Aorta (tissue), 5 donors: Measurements from ENCODE around the gene PPIP5K1. TPM values are rescaled to one million over a fixed set of nuclear protein-coding genes. Genes with fewer than 3 reads are reported as not detected.

ENCODE experiments used
- ATAC-seq: fragments of 200-7000 bp; cut with Tn5 transposase; one replicate; pipeline ENCODE4 v1.9.1; 2022; ENCODE audit warnings: moderate library complexity; ENCODE audit not compliant: low FRiP score
- DNase-seq, 2 donors: peaks; one replicate each; pipeline ENCODE4 v3.0.0-alpha.2; 2020
- H3K27ac ChIP-seq, 2 donors: one replicate each; pipeline ENCODE4 v1.5.1; 2013; ENCODE audit warnings: low read length in 2 of 2, mild to moderate bottlenecking in 2 of 2, moderate library complexity in 2 of 2, control low read depth in 1 of 2, inconsistent platforms in 1 of 2, low read depth in 1 of 2
- H3K27me3 ChIP-seq, 2 donors: one replicate each; pipeline ENCODE4 v1.6.1; 2013; ENCODE audit warnings: control low read depth in 1 of 2, low read length in 1 of 2, mild to moderate bottlenecking in 1 of 2, moderate library complexity in 1 of 2; ENCODE audit not compliant: insufficient read depth in 2 of 2, control insufficient read depth in 1 of 2
- H3K36me3 ChIP-seq, 2 donors: one replicate each; pipeline ENCODE4 v1.6.1; 2013; ENCODE audit warnings: control low read depth in 1 of 2, low read length in 1 of 2, mild to moderate bottlenecking in 1 of 2; ENCODE audit not compliant: insufficient read depth in 2 of 2, control insufficient read depth in 1 of 2
- H3K4me1 ChIP-seq, 2 donors: one replicate each; pipeline ENCODE4 v1.6.1; 2013; ENCODE audit warnings: low read length in 2 of 2, control low read depth in 1 of 2, mild to moderate bottlenecking in 1 of 2, moderate library complexity in 1 of 2; ENCODE audit not compliant: insufficient read depth in 2 of 2, control insufficient read depth in 1 of 2
- H3K4me3 ChIP-seq, 2 donors: one replicate each; pipeline ENCODE4 v1.5.1; 2013; ENCODE audit warnings: low read length in 2 of 2, control low read depth in 1 of 2, mild to moderate bottlenecking in 1 of 2
- H3K9me3 ChIP-seq: one replicate; pipeline ENCODE4 v1.6.1; 2013; ENCODE audit warnings: mild to moderate bottlenecking, low read length; ENCODE audit not compliant: control insufficient read depth
- WGBS, 2 donors: extraction: QIAGEN DNeasy Blood & Tissue Kit; methylation state at CpG; one replicate each; pipeline ENCODE4 v1.1.7; 2013; 5-methylcytosine and 5-hydroxymethylcytosine counted together
- intact Hi-C, 2 donors: fragments of 100-400 bp; cut with DNase I; formaldehyde crosslinking; loops; one replicate each; pipeline versions ENCODE4 v1.14.2 to v1.15.0; 2022
- polyA plus RNA-seq, 2 donors: library from polyadenylated mRNA; stranded (reverse); fragments of 200-250 nt; gene quantifications; one replicate each; pipeline ENCODE4 v1.2.3, GENCODE V29; 2013
- total RNA-seq, 2 donors: library from RNA; stranded (reverse); fragmentation: NEBNext Ultra II Directional; extraction: Animal tissue kit (Norgen Biotek cat#: 25700); gene quantifications; one replicate each; pipeline ENCODE4 v1.2.1, GENCODE V29; 2021
- donor health status: healthy with polysubstance abuse.
- donor health status: Bipolar disorder and iron deficiency.
- donor health status: DM: no; HTN: no; CAD: no.
- donor health status: DM: no; HTN: no; CAD: no.
- donor health status: DM: yes; HTN: yes; CAD: no.

PPIP5K1 gene
- total and polyA plus RNA-seq, 4 donors = 8.3 to 53.7 (median 27.1) TPM

DNA sequence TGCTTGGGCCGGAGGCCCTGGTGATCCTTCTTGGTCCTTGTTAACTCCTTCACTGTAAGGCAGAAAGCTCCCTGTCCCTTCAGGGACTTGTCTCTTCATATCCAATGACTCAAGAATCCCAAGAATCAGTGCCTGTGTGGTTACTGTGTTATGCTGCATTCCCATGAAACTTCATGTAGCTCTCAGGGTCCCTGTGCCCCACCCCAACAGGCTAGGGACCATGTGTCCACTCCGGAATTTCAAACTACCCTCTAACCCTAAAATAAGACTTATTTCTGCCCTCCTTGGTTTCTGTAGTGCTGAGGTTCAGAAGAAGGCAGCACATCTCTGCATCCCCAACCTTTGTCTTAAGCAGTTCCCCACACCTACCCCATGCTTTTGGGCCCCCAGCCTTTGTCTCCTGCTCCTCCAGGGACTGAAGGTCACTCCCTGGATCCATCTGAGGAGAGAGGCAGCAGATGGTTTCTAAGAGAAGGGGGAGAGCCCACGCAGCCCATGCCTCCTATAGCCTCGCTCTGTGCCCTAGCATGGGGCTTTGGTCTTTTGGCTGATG is 73.1 kb downstream of the PPIP5K1 start:
- H3K9me3 ChIP-seq = peaks cover 5% of the 10 kb centered on the region
- WGBS, 2 donors = 5 to 7% methylated on average over 4 of the region's 4 CpGs
- peak; percentile 44 for ATAC-seq
- H3K4me1 ChIP-seq = no peaks in the 10 kb centered on the region
- peaks cover 8% of the 10 kb centered on the region in 2 donors for H3K36me3 ChIP-seq
- peak overlapping the region in 1 of 2 donors; percentile 65 for H3K27ac ChIP-seq
- DNase-seq = no peak
- intact Hi-C loops = loop anchor here (2.0 to 10.0 kb wide), 2 partner anchors 22 to 72 kb away; no protein-coding TSS in a partner anchor
- H3K27me3 ChIP-seq = no peaks in the 10 kb centered on the region
- peak overlapping the region; percentile 6 to 80 for H3K4me3 ChIP-seq

DNA sequence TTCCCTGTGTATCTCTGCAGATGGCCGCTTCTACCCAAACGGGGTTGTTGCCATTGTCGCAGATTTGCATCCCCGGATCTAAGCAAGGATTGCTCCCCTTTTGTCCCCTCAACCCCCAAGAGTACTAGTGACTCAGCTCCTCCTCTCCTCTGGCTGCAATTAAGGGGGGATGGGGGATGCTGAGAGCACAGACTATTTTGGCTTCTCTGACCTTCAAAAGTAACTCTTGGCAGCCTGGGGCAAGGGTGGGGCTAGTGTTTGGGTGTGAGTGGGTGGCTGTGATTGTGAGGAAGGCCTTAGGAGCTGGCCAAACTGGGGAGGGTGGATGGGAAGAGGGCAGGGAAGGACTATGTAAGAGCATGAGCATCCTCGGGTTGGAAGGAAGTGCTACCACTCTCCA is 73.8 kb downstream of the PPIP5K1 start:
- Histone ChIP-seq H3K4me1 (no peaks in the 10 kb centered on the region), H3K36me3 (peaks cover 1 to 4% of the 10 kb centered on the region in 2 donors), H3K4me3 (no peak overlapping the region), H3K9me3 (peaks cover 1% of the 10 kb centered on the region), H3K27me3 (no peaks in the 10 kb centered on the region), H3K27ac (no peak overlapping the region)
- DNase-seq (peak; percentile 75 to 87), ATAC-seq (peak; percentile 51)
- intact Hi-C loops = loop anchor here (2.0 to 10.0 kb wide), 2 partner anchors 21 to 71 kb away; no protein-coding TSS in a partner anchor
- WGBS, 2 donors = 22 to 30% methylated on average over 5 of the region's 5 CpGs

DNA sequence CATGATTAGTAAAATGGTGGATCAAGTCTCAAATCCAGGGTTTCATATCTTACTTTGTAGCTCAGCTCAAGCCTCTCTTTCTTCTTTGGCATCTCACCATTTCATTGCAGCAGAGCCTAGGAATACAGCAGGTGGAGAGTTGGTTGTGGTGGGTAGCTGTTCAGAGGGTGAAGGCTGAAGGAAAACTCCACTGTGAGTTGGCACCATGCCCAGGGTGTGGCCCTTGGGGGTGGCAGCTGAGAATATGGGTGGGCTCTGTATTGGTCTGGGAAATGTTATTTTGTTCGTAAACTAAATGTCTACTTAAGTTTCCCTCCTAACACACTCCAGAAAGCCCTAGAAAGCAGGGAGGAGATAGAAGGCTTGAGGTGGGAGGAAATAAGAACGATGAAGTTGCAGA is 74.3 kb downstream of the PPIP5K1 start:
- H3K4me1 ChIP-seq = no peaks in the 10 kb centered on the region
- H3K27ac ChIP-seq = no peak overlapping the region
- WGBS, 2 donors = 36 to 37% methylated on average over 2 of the region's 2 CpGs
- DNase-seq (no peak), ATAC-seq (no peak)
- intact Hi-C loops = loop anchor here (2.0 to 10.0 kb wide), 2 partner anchors 21 to 71 kb away; no protein-coding TSS in a partner anchor
- H3K36me3 ChIP-seq = peaks cover 0 to 3% of the 10 kb centered on the region in 2 donors
- no peaks in the 10 kb centered on the region for H3K9me3 ChIP-seq
- H3K27me3 ChIP-seq = no peaks in the 10 kb centered on the region
- no peak overlapping the region for H3K4me3 ChIP-seq

DNA sequence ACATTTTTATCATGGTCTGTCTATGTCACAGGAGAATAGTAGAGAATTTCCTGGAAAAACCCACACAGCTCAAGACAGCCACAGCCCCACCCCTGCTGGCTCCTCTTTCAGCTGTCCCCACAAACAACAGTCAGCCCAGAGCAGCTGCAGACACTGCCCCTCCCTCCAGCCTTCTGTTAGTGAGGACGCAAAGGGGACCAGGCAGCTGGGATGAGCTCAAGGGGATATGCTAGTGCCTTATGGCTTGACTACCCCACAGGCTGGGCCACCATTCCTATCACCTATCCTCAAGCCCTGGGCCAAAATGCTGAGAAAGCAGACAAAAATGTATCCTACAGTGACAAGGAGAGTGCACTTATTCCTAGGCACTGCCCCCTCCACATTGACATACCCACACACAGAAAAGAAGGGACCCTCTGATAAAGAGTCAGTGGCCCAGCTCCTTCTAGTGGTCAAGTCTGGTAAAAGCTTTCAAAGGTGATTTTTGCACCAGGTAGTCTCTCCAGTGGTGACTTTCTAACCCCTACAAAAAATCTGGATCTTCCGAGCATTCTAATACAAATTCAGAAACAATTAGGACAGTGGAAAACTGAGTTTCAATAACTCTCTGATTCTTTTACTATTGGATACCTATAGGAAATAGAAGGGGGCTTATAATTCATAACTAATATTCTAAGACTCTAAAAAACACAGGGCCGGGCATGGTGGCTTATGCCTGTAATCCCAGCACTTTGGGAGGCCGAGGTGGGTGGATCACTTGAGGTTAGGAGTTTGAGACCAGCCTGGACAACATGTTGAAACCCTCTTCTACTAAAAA is 75.6 kb downstream of the PPIP5K1 start:
- no peak overlapping the region for H3K4me3 ChIP-seq
- peaks cover 0 to 3% of the 10 kb centered on the region in 2 donors for H3K4me1 ChIP-seq
- intact Hi-C loops = loop anchor here in 1 of 2 donors (10.0 kb wide), 1 partner anchor 70 kb away; no protein-coding TSS in a partner anchor
- ATAC-seq = no peak
- 72 to 73% methylated on average over 4 of the region's 4 CpGs for WGBS, 2 donors
- H3K36me3 ChIP-seq = no peaks in the 10 kb centered on the region
- peak in 1 of 2 donors; percentile 66 for DNase-seq
- no peaks in the 10 kb centered on the region for H3K9me3 ChIP-seq
- no peak overlapping the region for H3K27ac ChIP-seq
- no peaks in the 10 kb centered on the region for H3K27me3 ChIP-seq

DNA sequence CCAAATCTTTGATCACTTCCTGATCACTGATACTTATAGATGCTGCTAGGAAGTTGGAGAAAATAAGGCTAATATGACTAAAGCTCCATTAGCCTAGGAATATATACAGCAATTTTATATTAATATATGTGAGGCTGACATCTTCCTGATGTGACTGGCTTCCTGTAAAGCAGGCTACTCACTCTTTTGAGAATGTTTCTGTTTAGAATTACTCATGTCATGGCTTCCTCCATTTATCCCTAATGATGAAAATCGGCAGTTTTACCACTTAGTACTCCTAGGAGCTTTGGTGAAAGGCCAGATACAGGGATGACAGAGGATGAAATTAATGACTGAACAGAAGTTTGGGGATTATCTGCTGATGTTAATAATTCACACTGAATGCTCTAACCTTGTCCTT is 76.5 kb downstream of the PPIP5K1 start:
- no peak for ATAC-seq
- Histone ChIP-seq H3K27ac (no peak overlapping the region), H3K27me3 (no peaks in the 10 kb centered on the region), H3K4me1 (peaks cover 2 to 3% of the 10 kb centered on the region in 2 donors), H3K36me3 (no peaks in the 10 kb centered on the region), H3K4me3 (no peak overlapping the region), H3K9me3 (no peaks in the 10 kb centered on the region)
- intact Hi-C loops = loop anchor here in 1 of 2 donors (10.0 kb wide), 1 partner anchor 69 kb away; no protein-coding TSS in a partner anchor
- DNase-seq = no peak
- 81 to 88% methylated on average over 1 of the region's 1 CpG for WGBS, 2 donors

DNA sequence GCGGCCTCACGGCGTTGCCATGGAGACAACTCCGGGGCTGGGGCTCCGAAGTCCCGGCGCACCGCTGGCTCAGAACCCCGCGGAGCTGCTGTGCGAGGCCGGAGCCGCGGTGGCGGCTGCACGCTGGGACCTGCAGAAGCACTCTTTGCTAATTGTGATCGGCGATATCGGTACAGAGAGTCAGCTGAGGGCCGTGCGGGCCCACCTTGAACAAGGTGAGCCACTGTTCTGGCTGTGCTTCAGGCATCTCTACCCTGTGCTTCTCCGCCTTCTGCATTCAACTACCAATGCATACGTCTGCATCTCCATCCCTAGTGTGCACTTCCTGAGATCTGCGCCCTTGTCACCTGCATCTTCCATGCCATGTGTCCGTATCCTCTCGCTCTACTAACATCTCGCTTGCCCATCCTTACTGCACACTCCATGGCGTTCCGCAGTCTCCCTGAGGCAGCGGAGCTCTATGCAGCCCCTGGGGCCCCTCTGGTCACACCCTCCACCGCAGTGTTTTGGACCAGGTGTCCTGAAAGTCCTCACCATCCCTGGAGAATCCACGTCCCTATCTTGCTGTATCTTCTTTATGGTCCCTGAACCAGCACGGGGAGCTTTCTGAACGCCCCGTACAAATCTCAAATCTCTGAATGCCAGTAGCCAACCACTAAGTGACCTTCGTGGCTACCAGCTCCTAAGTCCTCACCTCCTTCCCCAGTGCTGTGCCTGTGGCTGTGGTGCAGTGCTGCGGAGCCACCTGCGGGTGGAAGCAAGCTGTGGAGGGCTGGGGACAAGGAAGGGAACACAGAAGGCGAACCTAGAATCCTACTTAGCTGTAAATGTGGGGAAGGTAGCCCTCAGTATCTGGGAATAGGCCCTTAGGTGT is 78.8 kb downstream of the PPIP5K1 start:
- no peaks in the 10 kb centered on the region for H3K9me3 ChIP-seq
- peak overlapping the region; percentile 4 to 12 for H3K4me3 ChIP-seq
- intact Hi-C loops = loop anchor here in 1 of 2 donors (10.0 kb wide), 1 partner anchor 66 kb away; no protein-coding TSS in a partner anchor
- no peaks in the 10 kb centered on the region for H3K36me3 ChIP-seq
- no peak overlapping the region for H3K27ac ChIP-seq
- 9 to 10% methylated on average over 39 of the region's 39 CpGs for WGBS, 2 donors
- H3K27me3 ChIP-seq = no peaks in the 10 kb centered on the region
- peaks cover 2 to 3% of the 10 kb centered on the region in 2 donors for H3K4me1 ChIP-seq
- no peak for ATAC-seq
- DNase-seq = no peak

DNA sequence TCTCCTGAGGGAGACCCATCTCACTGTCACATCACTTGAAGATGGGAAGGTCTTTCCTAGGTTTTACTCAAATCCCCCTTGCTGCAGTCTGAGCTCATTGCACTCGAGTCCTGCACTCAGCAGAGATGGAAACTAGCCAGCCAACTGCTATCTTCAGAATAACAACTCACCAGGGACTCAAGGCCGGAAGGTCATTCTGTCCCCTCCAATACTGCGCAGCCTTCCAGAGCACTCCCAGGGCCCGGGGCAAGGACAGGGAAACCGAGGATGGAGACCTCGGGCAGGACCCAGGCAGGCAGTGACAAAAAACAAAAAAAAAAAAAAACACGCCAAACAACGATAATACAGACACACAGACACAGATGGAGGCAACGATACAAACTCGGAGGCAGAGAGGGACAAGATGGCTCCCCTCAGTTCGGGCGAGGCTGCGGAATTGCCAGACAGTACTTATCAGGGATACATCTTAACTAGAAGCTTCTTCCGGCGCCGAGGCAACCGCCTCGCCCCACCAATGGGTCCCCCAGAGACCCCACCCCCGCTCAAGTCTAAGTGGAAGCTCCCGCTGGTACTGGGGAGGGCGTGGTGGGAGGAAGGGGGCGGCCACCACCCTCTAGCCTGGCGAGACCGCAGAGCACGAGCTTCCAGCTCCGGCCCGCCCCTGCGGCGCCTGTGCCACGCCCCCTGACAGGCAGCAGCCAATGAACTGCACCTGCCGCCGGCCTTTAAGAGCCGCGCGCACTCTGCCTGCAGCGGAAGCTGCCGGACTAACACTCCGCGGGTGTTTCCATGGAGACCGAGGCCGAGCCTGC is 79.6 kb downstream of the PPIP5K1 start:
- DNase-seq = peak; percentile 99 to 100
- Histone ChIP-seq H3K9me3 (no peaks in the 10 kb centered on the region), H3K4me1 (peaks cover 2 to 3% of the 10 kb centered on the region in 2 donors), H3K27me3 (no peaks in the 10 kb centered on the region), H3K4me3 (peak overlapping the region; percentile 48 to 79), H3K27ac (peak overlapping the region in 1 of 2 donors; percentile 62), H3K36me3 (no peaks in the 10 kb centered on the region)
- WGBS, 2 donors = 1% methylated on average over 37 to 41 of the region's 41 CpGs
- ATAC-seq = peak; percentile 99
- intact Hi-C loops = loop anchor here (1.0 to 10.0 kb wide), 2 partner anchors 18 to 66 kb away; no protein-coding TSS in a partner anchor
